IgD-negative memory B cell (primary cell): ENCODE measurements around the gene VTI1A. TPM values are rescaled to one million over a fixed set of nuclear protein-coding genes. Genes with fewer than 3 reads are reported as not detected.
A peak's percentile ranks its signal among the peaks of the same experiment; 100 is the strongest.
"Not testable (repeated sequence)": the region's sequence is repeated elsewhere in the genome, so short reads cannot be mapped to it uniquely, and the experiment has no call there.

Experiments used
- H3K27ac Mint-ChIP-seq, 3 donors: one replicate each; pipeline ENCODE4 v1.8.0; 2020 to 2022; ENCODE audit warnings: mild to moderate bottlenecking in 3 of 3, mixed read lengths in 3 of 3, moderate library complexity in 1 of 3
- H3K27me3 Mint-ChIP-seq: one replicate; pipeline ENCODE4 v1.8.0; 2021; ENCODE audit warnings: mixed read lengths
- H3K36me3 Mint-ChIP-seq: one replicate; pipeline ENCODE4 v1.8.0; 2020; ENCODE audit warnings: mild to moderate bottlenecking, mixed read lengths
- H3K4me1 Mint-ChIP-seq, 3 donors: one replicate each; pipeline ENCODE4 v1.8.0; 2020 to 2022; ENCODE audit warnings: mixed read lengths in 3 of 3, mild to moderate bottlenecking in 1 of 3
- H3K4me3 Mint-ChIP-seq, 4 donors: one replicate each; pipeline ENCODE4 v1.8.0; 2020 to 2022; ENCODE audit warnings: mild to moderate bottlenecking in 4 of 4, mixed read lengths in 4 of 4, moderate library complexity in 3 of 4
- H3K9me3 Mint-ChIP-seq, 3 donors: one replicate each; pipeline ENCODE4 v1.8.0; 2020 to 2021; ENCODE audit warnings: mixed read lengths in 3 of 3, mild to moderate bottlenecking in 1 of 3
- polyA plus RNA-seq: library from polyadenylated mRNA; unstranded; fragments of 300-500 nt; fragmentation: Illumina TruSeq; gene quantifications from one replicate; pipeline ENCODE4 v1.2.3, GENCODE V29; 2021

Gene VTI1A
- polyA plus RNA-seq, 1 donor from 2014 or later, result 32.0 TPM

DNA sequence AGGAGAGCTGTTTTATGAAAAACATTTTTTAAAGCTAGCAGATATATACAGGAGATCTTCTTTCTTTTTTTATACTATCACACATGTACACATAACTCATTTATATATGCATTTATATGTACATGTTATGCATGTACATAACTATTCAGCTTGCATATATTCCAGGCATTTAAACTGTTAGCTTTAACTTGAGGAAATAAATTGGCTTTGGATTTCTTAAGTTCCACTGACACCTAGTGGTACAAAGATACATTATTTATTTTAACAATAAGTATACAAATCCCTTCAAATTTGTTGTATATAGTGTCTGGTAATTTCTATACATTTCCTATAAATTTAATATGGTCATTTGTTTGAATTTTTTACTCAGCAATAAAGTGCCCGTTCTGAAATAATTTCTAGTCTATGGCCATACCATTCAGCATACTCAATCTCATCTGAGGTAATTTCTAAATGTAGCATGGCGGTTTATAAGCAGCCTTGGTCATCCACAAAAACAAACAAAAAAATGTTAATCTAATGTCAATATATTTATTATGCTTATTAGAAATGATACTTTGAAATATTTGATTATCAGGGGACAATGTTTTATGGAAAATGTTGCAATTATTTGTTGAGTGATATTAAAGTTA is 11.9 kb upstream of the VTI1A start:
- no peak overlapping the region for H3K27ac Mint-ChIP-seq
- no peaks in the 10 kb centered on the region for H3K9me3 Mint-ChIP-seq
- H3K27me3 Mint-ChIP-seq, result no peaks in the 10 kb centered on the region
- H3K36me3 Mint-ChIP-seq, result peaks cover 3% of the 10 kb centered on the region
- no peaks in the 10 kb centered on the region for H3K4me1 Mint-ChIP-seq
- no peak overlapping the region for H3K4me3 Mint-ChIP-seq

DNA sequence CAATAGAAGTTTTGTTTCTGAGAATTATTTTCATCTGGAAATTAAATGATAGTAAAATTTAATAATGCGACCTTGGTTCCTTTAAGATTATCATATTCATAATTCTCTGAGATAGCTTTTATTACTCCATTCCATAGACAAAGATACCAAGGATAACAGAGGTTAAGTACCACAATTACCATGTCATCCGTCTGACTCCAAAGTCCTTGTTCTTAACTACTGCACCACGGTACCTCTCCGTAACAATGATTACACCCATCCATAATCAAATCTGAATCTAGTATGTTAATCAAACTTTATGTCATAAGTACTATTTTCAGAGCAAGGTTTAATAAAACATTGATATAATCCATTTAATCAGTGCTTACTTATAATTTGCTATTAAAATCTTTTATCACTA is 8.7 kb upstream of the VTI1A start:
- H3K27ac Mint-ChIP-seq, result no peak overlapping the region
- H3K4me3 Mint-ChIP-seq, result no peak overlapping the region
- no peaks in the 10 kb centered on the region for H3K36me3 Mint-ChIP-seq
- no peaks in the 10 kb centered on the region for H3K9me3 Mint-ChIP-seq
- H3K27me3 Mint-ChIP-seq, result no peaks in the 10 kb centered on the region
- H3K4me1 Mint-ChIP-seq, result peaks cover 0 to 2% (median 0%) of the 10 kb centered on the region in 3 donors

DNA sequence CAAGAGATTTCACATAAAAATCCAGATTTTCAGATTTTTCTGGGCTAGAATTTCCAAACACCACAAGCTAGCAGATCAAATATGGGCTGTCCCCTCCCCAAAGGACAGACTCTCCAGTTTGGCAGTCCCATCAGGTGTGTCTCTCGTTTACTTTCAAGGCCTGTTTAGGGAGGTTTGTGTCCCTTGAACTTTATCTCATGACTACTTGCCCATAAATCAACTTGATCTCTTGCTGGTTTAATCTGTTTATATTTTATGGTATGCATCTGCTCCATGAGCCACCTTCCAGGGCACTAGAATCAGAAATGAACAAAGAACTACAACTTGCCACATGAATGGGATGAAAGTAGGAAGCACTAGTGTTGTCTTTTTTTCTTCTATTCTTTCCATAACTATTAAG is 5.5 kb upstream of the VTI1A start:
- H3K36me3 Mint-ChIP-seq, result no peaks in the 10 kb centered on the region
- no peaks in the 10 kb centered on the region for H3K27me3 Mint-ChIP-seq
- H3K27ac Mint-ChIP-seq, result no peak overlapping the region

DNA sequence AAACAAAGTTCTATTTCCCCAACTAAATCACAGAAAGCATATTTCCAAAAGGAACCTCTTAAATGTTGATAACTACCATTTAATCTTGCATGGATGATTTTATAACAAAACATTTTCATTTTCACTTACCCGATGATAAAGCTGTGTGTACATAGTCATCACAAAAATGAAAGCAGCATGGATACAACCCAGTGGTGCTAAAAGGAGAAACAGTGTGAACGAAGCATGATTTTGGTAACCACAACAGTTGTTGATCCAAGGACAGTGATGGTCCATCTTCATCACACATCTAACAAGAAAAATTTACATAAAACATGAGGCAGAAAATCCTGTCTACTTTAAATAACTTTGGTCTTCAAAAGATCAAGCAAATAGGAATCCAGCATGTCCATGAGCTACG is 5.0 kb upstream of the VTI1A start:
- no peak overlapping the region for H3K27ac Mint-ChIP-seq
- peaks cover 12 to 18% (median 12%) of the 10 kb centered on the region in 3 donors for H3K4me1 Mint-ChIP-seq
- peaks cover 0 to 2% (median 0%) of the 10 kb centered on the region in 3 donors for H3K9me3 Mint-ChIP-seq
- H3K27me3 Mint-ChIP-seq, result no peaks in the 10 kb centered on the region
- no peaks in the 10 kb centered on the region for H3K36me3 Mint-ChIP-seq
- peak overlapping the region in 1 of 4 donors; percentile 24 for H3K4me3 Mint-ChIP-seq

More for the DNA sequence above, 5.5 kb upstream of the VTI1A start:
- H3K9me3 Mint-ChIP-seq, result no peaks in the 10 kb centered on the region
- peaks cover 7 to 18% (median 12%) of the 10 kb centered on the region in 3 donors for H3K4me1 Mint-ChIP-seq
- no peak overlapping the region for H3K4me3 Mint-ChIP-seq

DNA sequence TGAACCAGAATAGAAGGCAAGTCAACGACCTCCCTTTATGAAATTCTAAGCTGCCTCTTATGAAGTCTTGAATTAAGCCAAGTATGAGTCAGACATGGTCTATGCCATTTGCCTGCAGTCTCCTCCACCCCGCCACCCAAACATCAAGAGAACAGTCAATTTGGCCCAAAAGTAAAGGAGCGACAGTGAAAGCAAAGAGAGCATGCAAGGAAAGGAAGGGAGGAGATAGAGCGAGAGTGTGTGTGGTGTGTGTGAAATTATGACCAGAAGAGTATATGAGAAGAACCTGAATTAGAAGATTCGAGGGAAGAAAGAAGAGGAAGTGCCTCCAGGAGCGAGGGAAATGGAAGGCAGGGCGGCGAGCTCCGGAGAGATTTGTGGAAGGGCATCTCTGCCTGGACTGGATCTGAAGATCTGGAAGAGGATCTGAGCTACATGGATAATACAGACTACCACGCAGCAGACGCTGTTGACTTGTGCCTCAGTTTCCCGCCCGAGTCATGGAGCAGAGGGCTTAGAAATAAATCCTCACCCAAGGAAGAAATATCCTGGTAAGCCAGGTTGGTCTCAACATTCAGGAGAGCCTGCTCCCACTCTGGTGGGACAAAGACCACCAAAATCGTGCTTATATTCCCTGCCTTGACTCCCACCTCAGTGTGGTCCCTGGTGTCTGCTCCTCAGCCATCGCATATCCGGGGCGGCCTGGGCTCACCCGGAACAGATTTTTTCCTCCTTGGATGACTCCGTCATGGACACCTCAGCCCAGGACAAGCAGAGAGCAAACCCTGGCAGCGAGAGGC is 760 bp upstream of the VTI1A start:
- no peaks in the 10 kb centered on the region for H3K36me3 Mint-ChIP-seq
- H3K27ac Mint-ChIP-seq, result peak overlapping the region; percentile 80 to 97 (median 97)
- H3K27me3 Mint-ChIP-seq, result no peaks in the 10 kb centered on the region
- H3K4me3 Mint-ChIP-seq, result peak overlapping the region; percentile 86 to 98 (median 96)
- H3K9me3 Mint-ChIP-seq, result peaks cover 0 to 2% (median 0%) of the 10 kb centered on the region in 3 donors
- H3K4me1 Mint-ChIP-seq, result peaks cover 28 to 33% (median 32%) of the 10 kb centered on the region in 3 donors

DNA sequence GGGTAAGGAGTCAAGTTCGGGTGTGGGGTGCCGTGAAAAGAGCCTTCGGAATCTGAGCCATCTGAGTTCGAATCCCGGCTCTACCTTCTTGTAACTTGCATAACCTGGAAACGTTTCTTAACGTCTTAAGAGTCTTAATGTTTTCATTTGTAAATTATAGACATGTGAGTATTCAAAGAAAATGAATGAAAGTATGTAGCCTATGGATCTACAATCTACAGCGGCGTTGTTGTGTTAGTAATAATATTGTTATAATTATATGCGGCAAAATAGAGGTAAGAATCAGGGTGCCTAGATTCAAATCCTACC is 559 bp downstream of the VTI1A start:
- Mint-ChIP-seq H3K36me3 (no peaks in the 10 kb centered on the region), H3K4me1 (peaks cover 30 to 33% (median 32%) of the 10 kb centered on the region in 3 donors), H3K4me3 (peak overlapping the region; percentile 86 to 98 (median 96)), H3K9me3 (peaks cover 0 to 2% (median 0%) of the 10 kb centered on the region in 3 donors), H3K27me3 (no peaks in the 10 kb centered on the region), H3K27ac (peak overlapping the region; percentile 80 to 97 (median 97))

DNA sequence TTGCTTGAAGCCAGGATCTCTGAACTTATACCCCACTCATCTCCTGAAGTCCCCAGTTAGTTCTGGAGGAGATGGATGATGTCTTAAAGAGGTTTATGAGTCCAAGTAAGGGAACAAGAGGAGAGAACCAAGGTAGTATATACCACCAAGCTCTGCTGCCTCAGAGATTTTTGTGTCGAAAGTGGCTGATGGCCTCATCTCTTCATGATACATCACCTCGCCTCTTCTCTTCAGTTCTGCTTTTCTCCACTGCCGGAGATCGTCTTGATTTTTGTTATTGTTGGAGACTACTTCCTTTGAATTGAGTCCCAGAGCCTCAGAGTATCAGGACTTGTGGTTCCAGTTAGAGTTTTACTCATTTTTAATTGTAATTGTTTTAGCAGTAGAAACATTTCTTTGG is 1.9 kb downstream of the VTI1A start:
- H3K4me1 Mint-ChIP-seq, result peaks cover 30 to 35% (median 31%) of the 10 kb centered on the region in 3 donors
- H3K4me3 Mint-ChIP-seq, result peak overlapping the region; percentile 36 to 98 (median 90)
- H3K9me3 Mint-ChIP-seq, result peaks cover 0 to 2% (median 0%) of the 10 kb centered on the region in 3 donors
- H3K36me3 Mint-ChIP-seq, result peaks cover 2% of the 10 kb centered on the region
- H3K27ac Mint-ChIP-seq, result peak overlapping the region in 2 of 3 donors; percentile 82
- H3K27me3 Mint-ChIP-seq, result no peaks in the 10 kb centered on the region

DNA sequence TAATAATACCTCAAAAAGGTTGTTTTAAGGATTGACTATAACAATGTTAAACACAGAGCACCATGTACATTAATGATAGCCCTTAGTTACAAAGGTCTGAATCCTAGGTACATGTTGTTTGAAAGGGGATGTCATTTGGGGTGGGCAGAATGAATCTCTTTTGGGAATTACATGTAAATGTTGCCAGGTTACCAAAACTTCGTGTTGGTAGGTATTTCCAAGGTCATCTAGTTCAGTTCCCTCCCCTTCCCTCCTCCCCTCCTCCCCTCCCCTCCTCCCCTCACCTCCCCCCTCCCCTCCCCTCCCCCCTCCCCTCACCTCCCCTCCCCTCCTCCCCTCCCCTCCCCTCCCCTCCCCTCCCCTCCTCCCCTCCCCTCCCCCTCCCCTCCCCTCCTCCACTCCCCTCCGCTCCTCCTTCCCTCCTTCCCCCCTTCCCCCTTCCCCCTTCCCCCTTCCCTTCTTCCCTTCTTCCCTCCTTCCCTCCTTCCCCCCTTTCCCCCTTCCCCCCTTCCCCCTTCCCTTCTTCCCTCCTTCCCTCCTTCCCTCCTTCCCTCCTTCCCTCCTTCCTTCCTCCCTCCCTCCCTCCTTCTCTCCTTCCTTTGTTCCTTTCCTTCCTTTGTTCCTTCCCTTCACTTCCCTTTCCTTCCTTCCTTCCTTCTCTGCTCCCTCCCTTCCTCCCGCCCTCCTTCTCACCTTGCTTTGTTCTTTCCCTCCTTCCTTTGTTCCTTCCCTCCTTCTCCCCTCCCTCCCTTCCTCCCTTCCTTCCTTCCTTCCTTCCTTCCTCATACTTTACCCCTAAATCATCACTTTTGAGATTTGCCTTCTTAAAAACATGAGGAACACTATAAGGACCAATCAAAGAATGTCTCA is 8.1 kb downstream of the VTI1A start:
- H3K27me3 Mint-ChIP-seq, result no peaks in the 10 kb centered on the region
- H3K4me1 Mint-ChIP-seq, result peaks cover 8 to 10% (median 9%) of the 10 kb centered on the region in 3 donors
- H3K9me3 Mint-ChIP-seq, result no peaks in the 10 kb centered on the region
- peaks cover 2% of the 10 kb centered on the region for H3K36me3 Mint-ChIP-seq
- H3K4me3 Mint-ChIP-seq, result no peak overlapping the region
- no peak overlapping the region for H3K27ac Mint-ChIP-seq

DNA sequence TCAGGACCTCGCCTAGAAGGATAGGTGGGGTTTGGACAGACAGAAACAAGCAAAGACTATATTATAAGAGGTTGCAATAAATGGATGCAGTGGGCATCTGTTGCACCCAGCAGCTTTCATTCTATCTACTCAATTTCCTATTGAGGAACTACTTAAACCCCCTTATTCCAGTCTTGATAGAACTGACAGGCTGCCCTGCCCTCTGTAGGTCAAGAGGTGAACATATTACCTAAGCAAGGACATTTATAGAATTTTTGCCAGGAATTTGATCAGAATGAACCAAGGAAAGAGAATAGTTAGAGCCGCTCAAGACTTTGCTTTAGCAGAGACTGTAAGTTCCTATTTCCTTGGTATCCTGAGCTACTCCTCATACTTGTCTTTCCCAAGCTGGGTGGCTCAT is 9.5 kb downstream of the VTI1A start:
- Mint-ChIP-seq H3K9me3 (no peaks in the 10 kb centered on the region), H3K4me3 (no peak overlapping the region), H3K36me3 (peaks cover 2% of the 10 kb centered on the region), H3K27ac (no peak overlapping the region), H3K27me3 (no peaks in the 10 kb centered on the region), H3K4me1 (peaks cover 6 to 7% (median 7%) of the 10 kb centered on the region in 3 donors)

DNA sequence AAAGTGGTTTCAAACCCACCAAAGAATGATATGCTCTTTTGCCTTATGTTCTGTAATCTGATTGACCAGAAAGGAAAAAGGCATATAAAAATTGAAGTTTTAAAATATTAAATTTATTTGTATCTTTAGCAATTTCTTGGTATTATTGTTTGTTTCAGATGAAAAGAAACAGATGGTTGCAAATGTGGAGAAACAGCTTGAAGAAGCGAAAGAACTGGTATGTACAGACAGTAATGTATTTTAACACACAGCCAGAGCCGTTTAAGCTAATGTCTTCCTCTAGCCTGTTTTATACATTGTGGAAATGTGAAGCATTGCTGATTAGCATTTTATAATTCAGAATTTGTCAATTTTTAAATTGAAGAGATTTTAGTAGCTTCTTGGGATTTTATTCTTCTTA is 13.4 kb downstream of the VTI1A start:
- Mint-ChIP-seq H3K36me3 (no peaks in the 10 kb centered on the region), H3K4me3 (no peak overlapping the region), H3K27ac (no peak overlapping the region), H3K4me1 (peaks cover 5 to 7% (median 6%) of the 10 kb centered on the region in 3 donors), H3K27me3 (no peaks in the 10 kb centered on the region), H3K9me3 (no peaks in the 10 kb centered on the region)

DNA sequence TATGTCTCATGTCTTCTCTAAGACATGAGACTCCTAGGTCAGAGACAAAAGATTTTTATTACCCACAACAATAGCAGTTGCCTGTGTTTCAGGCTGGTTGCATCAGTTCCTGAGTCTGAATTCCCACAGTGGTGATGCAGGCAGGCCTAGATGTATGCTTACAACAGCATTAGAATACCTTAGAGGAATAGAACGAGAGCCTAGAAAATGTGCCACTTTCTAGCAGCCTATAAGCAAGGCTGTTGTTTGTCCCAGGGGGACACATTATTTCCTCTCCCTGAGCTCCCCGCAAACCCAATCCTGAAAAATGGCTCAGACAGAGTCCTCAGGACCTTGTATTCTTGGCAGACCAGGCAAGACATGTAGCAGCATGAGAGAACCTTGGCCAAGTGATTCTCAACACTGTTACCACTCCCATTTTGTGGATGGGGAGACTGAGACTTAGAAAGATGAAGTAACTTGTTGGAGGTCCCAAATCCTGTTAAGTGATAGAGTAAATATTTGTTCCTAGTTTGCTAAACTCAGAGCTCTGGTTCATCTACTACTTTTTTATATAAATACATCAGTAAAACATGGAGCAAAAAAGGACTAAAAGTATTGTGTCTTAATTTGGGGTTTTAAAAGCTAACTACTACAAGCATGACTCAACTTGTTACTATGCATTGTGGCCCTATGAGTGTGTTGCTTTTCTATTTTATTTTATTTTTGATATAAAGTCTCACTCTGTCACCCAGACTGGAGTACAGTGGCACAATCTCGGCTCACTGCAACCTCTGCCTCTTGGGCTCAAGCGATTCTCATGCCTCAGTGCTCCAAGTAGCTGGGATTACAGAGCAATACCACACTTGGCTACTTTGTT is 14.2 kb downstream of the VTI1A start:
- Mint-ChIP-seq H3K4me3 (no peak overlapping the region), H3K27me3 (no peaks in the 10 kb centered on the region), H3K36me3 (no peaks in the 10 kb centered on the region), H3K4me1 (peaks cover 2 to 7% (median 3%) of the 10 kb centered on the region in 3 donors), H3K27ac (no peak overlapping the region), H3K9me3 (no peaks in the 10 kb centered on the region)

DNA sequence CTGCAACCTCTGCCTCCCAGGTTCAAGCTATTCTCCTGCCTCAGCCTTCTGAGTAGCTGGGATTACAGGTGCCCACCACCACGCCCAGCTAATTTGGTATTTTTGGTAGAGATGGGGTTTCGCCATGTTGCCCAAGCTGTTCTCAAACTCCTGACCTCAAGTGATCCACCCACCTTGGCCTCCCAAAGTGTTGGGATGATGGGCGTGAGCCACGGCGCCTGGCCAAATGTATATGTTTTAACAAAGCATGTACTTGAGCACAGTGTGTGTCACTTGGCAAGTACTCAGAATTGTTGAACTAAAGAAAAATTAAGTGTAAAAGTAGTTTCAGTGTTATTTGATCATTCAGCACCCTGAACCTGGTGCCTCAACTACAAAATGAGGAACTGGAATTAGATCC is 17.1 kb downstream of the VTI1A start:
- H3K9me3 Mint-ChIP-seq, H3K36me3 Mint-ChIP-seq, H3K27me3 Mint-ChIP-seq, H3K4me3 Mint-ChIP-seq, H3K4me1 Mint-ChIP-seq, H3K27ac Mint-ChIP-seq: not testable (repeated sequence)

DNA sequence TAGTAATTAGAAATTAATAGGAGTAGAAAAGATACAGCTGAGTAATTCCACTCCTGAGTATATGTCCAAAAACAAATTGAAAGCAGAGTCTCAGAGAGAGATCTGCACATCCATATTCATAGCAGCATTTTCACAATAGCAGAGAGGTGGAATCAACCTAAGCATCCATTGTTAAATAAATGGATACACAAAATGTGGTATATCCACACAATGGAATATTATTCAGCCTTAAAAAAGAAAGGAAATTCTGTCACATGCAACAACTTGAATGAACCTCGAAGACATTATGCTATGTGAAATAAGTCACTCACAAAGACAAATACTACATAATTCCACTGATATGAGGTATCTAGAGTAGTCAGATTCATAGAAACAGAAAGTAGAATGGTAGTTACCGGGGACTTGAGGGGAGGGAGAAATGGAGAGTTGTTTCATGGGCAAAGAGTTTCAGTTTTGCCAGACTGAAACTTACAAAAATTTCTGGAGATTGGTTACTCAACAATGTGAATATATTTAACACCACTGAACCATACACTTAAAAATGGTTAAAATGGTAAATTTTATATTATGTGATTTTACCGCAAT is 18.4 kb downstream of the VTI1A start:
- H3K4me1 Mint-ChIP-seq, result peaks cover 0 to 1% (median 0%) of the 10 kb centered on the region in 3 donors
- H3K36me3 Mint-ChIP-seq, result no peaks in the 10 kb centered on the region
- no peak overlapping the region for H3K27ac Mint-ChIP-seq

DNA sequence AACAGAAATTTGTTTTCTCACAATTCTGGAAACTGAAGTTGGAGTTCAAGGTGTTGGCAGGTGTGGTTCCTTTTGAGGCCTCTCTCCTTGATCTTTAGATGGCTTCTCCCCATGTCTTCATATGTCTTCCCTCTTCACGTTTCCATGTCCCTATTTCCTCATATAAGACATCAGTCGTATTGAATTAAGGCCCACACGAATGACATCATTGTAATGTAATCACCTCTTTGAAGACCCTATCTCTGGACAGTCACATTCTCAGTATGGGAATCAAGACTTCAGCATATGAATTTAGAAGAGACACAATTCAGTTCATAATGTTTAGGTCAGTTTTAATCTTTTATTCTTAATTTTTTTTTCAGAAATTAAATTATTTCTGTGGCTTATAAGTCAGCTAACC is 19.8 kb downstream of the VTI1A start:
- H3K4me3 Mint-ChIP-seq, result no peak overlapping the region
- no peaks in the 10 kb centered on the region for H3K9me3 Mint-ChIP-seq
- no peaks in the 10 kb centered on the region for H3K27me3 Mint-ChIP-seq
- H3K27ac Mint-ChIP-seq, result no peak overlapping the region
- peaks cover 0 to 3% (median 2%) of the 10 kb centered on the region in 3 donors for H3K4me1 Mint-ChIP-seq
- no peaks in the 10 kb centered on the region for H3K36me3 Mint-ChIP-seq

More for the DNA sequence above, 18.4 kb downstream of the VTI1A start:
- H3K4me3 Mint-ChIP-seq, result no peak overlapping the region
- no peaks in the 10 kb centered on the region for H3K27me3 Mint-ChIP-seq
- H3K9me3 Mint-ChIP-seq, result no peaks in the 10 kb centered on the region
